GM18867 (cell line): ENCODE data around the gene KLHL17.
A peak's percentile ranks its signal among the peaks of the same experiment; 100 is the strongest.

Source experiments
- ATAC-seq: cut with Tn5 transposase; IDR thresholded peaks from one replicate; pipeline ENCODE4 v1.9.1; 2021; ENCODE audit warnings: mild to moderate bottlenecking, moderate library complexity; ENCODE audit not compliant: unreplicated experiment

Gene KLHL17

DNA sequence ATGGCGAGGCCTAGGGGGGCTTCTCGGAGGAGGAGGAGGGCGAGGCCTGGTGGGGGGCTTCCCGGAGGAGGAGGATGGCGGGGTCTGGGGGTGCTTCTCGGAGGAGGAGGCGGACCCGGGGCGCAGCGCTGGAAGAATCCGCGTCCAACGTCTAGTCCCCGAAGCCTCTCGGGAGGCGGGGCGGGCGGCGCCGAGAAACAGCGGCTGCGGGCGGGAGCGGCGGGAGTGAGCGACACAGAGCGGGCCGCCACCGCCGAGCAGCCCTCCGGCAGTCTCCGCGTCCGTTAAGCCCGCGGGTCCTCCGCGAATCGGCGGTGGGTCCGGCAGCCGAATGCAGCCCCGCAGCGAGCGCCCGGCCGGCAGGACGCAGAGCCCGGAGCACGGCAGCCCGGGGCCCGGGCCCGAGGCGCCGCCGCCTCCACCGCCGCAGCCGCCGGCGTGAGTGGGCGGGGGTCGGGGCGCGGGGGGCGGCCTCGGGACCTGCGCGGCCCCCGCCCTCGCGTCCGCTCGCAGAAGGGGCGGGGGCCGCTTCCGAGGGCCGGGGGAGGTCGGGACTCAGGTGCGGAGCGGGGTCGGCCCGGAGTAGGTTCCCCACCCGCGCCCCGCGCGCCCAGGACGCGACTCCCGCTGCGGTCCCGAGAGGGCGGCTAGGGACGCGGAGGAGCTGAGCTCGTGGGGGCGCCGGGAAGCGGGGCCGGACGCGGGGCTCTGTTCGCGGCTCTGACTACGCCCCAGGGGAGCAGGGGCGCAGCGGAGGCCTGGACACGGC lies at the start of gene KLHL17:
TSS of gene KLHL17 (plus strand) at position 222 of the 769 bp plus-strand sequence. CDS start at position 332, 110 bp downstream.
- ATAC-seq = peak; percentile 42

DNA sequence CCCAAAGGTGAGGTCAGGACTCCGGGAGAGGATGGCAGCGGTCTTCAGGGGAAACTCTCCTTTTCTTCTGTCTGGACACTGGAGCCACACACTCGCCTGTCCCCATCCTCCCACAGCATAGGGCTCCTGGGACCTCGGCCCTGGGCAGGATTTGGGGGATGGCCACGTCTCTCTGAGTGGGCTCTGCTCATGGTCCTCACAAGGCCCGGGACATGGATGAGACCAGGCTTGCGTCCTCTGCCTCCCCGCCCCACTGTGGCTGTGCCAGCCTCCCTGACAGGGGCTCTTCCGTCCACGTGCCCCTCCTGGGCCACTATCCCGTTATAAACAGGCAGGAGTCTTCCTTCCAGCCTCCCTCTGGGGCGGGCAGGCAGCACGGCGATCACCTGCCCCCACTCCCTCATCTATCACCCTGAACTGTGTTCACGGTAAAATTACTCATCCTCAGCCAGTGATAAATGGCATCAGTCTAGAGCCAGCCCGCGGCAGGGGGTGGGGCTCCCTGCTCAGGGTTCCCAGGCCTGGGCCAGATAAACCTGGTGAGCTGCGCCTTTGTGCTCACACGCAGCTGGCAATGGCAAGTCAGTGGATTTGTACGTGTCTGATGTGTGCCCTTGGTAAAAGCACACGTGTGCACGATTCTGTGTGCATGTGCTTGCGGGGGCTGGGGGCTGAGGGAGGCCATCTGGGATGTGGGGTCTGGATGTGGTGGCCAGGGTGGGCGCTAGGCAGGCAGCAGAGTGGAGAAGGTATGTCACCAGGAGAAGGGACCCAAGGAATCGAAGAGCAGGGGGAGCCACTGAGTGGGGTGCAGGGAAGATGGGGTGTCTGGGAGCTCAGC lies 49.3 kb upstream of the KLHL17 start:
- no peak for ATAC-seq

DNA sequence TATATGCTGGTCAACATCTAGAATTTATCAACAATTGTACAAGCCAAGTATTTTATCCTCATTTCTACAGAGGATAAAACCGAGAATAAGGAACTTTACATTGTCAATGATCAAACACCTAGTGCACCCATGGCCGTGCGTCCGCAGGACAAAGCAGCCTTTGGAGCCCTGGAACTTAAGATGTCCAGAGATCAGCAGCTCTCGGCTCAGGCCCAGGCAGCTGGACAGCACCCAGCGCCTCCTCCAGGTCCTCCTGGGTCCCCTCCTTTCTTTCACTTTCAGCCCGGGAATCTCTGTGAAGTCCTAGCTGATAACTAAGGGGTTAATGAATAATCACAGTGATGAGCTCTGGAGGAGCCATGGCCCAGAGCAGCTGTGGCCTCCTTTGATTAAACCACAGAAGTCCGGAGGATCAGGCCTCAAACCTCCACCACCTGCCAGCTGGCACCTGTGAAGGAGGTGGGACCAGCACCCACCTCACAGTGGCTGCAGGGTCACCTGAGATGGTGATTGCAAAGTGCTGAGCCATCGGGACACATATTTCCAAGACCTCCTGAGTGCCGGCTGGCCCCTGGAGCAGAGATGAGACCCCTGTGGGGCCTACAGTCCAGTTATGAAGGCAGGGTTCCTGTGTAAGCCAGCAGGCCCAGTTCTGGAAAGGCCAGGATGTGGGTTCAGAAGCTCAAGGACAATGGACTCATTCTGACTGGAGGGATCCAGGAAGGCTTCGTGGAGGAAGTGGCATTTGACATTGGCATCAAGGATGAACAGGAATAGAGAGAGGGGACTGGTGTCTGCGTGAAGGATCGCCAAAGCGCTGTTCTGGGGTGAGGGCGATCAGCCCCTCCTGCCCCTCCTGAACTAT lies 48.3 kb upstream of the KLHL17 start:
- ATAC-seq = no peak

DNA sequence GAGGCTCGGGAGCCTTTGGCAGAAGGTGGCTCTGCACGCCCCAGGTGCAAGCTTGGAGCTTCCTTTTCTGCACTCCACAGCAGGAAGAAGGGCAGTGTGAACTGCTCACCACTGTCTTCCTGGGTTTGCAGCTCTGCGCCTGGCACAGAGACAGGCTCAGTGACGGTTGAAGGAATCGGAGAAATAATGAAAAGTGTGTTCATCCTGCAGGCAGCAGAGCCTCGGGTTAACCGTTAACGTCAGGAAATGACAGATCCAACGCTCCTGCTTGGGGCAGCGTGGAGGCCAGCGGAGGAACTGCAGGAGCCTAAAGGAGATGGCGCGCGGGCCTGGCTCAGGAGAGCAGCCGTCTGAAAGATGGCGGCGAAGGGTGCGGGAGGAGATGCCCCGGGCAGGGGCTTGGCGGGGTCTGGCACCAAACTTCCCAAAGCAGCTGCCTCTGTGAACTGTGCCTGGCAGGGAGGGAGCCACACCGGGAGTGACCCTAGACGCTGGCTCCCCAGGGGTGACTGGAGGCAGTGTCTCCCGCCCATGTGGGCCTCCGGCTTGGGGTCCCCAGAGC lies 47.6 kb upstream of the KLHL17 start:
- no peak for ATAC-seq

DNA sequence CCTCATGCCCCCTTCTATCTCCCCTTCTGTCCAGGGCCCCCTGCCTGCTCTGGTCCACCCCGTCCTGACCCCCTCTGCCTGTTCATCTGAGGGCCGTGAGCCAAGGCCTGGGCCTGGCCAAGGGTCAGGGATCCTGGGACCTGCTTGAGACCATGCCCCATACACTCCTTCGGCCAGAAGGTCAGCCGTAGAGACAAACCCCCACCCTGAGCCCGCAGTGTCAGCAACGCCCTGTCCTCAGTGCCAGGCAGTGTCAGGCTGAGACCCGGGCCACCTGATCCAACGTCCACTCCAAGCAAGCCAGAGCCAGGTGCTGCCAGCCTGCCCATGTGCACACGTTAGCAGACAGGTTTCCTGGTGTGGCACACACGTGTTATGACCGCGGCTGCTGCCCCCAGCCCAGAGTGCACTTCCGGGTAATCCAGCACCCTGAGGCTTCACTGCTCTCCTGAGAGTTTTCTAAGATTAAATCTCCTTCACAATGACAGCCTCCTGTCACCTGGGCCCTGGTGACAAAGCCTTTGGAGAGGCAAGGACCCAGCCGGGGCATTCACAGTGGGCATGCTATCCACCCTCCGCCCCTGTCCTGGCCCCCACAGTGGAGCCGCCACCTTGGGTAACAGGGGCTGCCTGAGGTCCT lies 46.8 kb upstream of the KLHL17 start:
- ATAC-seq = no peak

DNA sequence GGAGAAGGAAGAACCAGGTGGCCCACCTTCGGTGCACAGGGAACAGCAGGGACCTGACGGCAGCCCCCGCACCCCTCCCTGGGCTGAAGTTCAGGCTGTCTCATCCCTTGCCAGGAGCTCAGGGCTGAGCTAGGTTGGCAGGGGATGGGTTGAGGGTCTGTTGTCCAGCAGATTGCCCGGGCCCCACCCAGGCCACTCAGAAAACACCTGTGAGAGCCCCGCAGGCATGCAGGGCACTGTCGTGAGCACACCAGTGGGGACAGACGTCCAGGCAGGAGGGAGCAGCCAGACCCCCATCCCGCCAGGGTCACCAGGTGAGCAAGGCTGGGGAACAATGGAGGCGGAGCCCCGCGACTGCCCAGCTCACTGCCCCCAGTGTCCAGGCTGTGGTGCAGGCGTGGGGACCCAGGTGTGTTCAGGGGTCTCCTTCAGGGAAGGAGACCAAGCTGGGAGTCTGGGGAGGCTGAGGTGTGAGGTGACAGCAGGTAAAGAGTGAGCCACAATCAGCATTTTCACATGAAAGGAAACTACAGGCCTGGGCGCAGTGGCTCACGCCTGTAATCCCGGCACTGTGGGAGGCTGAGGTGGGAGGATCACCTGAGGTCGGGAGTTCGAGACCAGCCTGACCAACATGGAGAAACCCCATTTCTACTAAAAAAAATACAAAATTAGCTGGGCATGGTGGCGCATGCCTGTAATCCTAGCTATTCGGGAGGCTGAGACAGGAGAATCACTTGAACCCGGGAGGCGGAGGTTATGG lies 46.1 kb upstream of the KLHL17 start:
- no peak for ATAC-seq

DNA sequence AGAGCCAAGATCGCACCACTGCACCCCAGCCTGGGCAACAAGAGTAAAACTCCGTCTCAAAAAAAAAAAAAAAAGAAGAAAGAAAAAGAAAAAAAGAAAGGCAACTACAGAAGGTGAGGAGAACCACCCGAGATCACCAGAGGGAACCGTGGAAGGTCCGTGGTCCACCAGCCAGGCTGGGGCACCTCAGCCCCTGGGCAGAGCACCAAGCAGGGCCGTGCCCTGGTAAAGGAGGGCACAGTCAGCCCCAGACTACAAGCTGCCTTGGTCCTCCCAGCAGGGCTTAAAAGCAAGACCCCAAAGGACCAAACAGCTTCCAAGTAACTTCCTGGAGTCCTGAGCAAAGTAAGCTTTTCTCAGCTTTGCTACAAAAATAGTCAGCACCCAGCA lies 45.5 kb upstream of the KLHL17 start:
- no peak for ATAC-seq

DNA sequence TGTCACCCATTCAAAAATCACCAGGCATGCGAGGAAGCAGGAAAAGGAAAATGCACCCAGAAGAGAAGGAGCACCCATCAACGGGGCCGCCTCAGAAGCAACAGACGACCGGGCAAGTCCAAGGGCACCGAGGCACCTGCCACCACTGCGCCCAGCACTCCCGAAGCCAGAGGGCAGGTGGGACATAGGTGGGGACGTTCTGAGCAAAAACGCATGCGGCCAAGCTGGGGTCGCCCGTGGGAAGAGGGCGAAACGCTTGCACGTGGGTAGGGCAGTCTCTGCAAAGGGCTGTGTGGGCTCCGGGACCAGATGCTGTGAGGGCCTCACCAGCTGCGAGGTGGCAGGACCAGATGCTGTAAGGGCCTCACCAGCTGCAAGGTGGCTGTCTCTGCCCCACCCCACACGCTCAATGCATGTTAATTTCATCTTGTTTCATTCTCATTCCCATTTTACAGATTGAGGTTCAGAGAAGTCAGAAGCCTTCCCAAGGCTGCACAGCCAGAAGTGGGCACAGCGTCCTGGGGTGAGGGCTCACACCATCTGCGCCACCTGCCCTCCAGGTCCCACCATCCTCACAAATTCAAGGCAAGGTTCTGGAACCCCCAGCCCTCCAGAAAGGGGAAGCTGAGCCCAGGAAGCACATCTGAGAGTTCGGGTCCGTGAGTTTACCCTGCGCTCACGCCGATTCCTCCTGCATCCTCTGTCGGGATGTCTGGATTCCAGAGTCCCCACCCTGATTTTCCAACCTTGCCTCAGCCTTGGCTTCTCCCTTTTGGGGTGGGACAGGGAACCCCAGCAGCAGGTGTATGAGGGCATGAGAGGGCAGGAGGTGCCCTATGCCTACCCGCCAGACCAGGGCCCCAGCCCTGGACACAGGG lies 44.9 kb upstream of the KLHL17 start:
- no peak for ATAC-seq

DNA sequence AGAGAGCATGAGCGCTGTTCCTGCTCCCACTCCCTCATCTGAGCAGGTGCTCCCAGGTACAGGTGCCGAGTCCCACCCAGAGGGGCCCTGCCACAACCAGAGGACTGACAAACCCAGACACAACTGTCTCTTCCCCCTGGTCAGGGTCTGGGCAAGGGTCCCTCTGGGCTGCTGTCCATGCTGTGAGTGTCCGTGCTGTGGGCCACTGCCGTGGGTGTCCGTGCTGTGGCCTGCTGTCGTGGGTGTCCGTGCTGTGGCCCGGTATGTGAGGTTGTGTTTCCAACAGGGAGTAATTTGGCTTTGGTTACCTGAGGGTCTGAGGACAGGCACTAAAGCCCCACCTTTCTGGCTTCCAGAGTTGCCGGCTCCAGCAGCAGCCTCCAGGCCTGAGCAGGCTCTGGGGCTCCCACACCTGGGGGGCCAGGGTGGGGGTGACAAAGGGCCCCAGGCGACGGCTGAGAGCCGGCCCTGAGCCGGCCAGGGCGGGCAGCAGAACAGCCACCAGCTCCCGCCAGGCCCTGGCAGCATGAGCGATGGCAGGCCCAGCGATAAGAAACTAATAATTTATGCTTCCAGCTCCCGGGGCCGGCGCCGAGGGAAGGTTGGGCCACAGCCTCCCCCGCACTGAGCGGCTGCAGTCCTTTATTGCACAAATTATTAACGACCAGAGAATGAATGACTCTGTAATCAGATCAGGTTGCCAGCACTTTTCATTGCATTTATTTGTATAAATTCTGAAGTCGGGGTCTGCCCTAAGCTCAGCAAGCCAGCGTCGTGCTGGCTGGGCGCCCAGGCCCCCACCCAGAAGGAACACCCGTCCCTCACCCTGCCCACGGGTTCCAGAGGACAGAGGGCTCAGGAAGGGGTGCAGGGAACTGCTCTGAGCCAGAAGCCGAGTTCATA lies 44.0 kb upstream of the KLHL17 start:
- no peak for ATAC-seq

DNA sequence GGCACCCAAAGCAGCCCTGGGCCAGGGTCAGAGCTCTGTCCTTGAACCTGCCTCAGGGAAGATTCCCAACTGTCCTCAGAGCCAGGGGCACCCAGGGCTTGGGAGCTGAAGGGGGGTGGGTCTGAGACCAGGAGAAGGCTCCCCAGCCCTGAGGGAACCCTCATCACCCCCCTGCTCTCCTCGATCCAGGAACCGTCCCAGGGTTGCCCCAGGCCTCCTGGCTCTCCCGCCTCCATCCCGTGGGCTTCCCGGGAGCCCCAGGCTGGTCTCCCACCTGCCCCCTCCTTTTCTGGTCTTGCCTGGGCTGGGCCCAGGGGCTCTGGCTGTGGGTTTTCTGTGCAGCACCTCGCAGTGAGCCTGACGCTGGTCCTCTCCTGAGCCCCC lies 43.3 kb upstream of the KLHL17 start:
- no peak for ATAC-seq

DNA sequence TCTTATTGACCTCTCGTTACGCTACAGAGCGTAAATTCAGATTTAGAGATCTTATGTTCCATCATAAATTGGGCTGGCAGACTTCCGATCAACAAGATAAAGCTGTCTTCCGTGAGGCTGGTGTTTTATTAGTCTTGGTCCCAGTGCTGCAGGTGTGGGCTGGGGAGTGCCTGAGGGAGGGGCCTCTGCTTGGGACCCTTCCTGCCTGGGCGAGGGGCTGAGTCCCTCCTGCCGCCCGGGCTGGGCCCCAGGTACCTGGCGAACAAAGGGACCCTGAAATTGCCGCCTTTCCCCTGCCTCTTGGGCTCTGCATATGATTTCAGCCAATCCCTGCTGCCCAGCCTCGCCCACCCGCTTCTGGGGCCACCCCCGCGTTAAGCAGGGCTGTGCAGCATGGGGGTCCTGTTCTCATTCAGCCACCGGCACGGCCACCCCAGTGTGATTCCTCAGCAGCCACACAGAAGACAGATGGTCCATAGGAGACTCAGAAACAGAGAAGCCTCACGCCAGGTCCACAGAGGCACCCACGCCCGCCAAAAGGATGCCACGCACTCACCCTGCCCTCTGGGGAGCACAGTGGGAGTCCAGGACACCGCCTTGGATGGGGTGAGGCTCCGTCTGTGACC lies 42.8 kb upstream of the KLHL17 start:
- no peak for ATAC-seq

DNA sequence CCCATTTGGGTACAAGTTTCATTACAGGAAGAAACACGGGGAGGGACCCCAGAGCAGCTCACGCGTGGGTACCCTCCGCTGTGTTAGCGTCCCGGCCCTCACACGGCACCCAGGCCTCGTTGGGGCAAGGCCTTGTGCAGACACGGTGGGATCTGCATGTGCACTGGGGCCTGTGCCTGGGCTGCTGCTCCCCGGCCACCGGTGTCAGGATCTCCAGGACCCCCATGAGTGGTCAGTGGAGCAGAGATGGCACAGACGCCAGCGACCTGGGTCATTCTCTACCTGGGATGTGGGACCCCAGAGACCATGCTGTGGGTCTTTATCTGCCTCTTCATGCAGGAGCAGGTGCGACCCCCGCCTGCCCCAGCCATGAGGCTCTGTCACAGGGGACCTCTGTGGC lies 42.0 kb upstream of the KLHL17 start:
- ATAC-seq = no peak

DNA sequence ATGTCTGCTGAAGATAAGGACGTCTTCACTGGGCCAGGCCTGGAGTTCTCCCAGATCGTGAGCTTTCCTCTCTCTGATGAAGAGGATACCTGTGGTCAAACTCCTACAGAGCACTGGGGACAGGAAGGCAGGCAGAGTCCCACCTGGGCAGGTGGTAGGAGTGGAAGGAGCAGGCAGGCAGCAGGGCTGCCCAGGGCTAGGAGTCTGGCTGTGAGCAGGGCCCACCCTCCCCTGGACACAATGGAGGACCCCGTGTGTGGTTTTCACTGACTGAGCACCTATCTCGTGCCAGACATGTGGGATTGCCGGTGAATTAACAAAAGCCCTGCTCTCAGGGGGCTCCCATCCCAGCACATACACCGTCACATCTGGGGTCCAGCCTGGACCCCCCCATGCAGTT lies 41.5 kb upstream of the KLHL17 start:
- no peak for ATAC-seq

DNA sequence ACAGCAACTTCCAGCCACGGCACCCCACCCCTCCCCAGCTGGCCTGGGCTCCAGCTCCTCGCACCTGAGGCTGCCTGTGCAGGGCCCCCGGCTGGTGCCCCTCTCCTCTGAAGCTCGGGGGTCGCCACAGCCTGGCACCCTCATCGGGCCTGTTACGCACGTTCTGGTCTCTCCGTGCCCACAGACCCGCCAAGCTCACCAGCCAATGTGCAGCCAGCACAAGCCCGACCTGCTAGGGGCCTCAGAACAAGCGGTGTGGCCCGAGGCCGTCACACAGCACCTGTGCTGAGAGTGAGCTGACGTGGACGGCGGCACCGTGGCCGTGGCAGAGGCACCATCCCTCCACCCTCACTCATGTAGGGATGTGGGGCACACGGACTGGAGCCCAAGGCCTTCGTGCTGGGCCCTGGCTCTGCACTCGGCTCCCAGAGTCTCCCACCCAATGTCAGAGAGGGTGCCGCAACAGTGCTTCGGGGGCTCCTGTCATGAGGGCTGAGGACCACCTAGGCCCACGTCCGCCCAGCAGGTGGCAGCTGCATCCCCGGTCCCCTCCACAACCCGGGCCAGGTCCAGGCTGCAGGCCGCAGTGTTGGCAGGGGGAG lies 41.0 kb upstream of the KLHL17 start:
- no peak for ATAC-seq

DNA sequence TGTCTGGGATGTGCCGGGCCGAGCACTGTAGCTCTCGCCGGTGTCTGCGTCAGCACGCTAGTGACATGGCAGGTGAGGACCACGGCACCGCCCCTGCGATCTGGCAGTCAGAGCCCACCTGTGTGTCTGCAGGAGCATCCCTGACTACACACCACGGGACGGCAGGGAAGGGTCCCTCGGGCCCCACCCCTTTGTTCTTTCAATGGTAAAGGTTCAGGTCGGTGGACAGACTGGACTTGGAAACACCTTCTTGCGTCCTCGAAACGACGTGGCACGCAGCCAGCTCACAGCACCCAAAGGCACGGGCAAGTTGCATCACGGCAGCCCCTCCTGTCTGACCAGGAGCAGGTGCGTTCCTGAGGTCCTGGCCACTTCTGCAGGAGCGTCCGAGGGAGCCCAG lies 40.4 kb upstream of the KLHL17 start:
- ATAC-seq = no peak

DNA sequence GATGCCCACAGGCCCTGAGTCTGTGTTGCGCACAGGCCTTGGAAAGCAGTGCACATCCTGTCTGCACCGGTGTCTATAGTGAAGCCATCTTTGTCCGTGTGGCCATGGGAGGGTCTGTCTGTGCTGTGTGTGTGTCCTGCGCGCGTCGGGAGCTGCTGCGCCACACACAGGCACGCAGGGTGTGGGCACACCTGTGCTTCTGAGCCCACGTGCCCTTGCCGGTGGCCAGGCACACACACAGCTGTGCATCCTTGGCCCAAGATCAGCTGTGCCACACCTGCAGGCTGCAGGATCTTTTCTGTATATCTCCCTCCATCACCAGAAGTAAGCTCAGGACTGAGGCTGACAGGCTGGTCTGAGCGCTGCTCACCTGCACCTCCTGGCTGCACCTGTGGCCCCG lies 39.9 kb upstream of the KLHL17 start:
- ATAC-seq = no peak
